GM12875 (cell line): ENCODE data around the gene IL22RA1.

Experiments used
- H3K4me3 ChIP-seq: one replicate; pipeline ENCODE4 v1.5.1; 2011; ENCODE audit warnings: low read depth, low read length, control low read depth
- TF ChIP-seq, protein P1 (sequence below): IDR thresholded peaks from 2 replicates; pipeline ENCODE4 v1.5.1; 2011; ENCODE audit warnings: low read depth, mild to moderate bottlenecking, control low read depth, inconsistent platforms, low read length, moderate library complexity, borderline replicate concordance; ENCODE audit not compliant: insufficient read depth

The IL22RA1 gene

GRCh38 chr1:24138476-24139221 is 4.3 kb downstream of the IL22RA1 start:
- no peak overlapping the region for H3K4me3 ChIP-seq
- TF ChIP-seq, protein P1, sequence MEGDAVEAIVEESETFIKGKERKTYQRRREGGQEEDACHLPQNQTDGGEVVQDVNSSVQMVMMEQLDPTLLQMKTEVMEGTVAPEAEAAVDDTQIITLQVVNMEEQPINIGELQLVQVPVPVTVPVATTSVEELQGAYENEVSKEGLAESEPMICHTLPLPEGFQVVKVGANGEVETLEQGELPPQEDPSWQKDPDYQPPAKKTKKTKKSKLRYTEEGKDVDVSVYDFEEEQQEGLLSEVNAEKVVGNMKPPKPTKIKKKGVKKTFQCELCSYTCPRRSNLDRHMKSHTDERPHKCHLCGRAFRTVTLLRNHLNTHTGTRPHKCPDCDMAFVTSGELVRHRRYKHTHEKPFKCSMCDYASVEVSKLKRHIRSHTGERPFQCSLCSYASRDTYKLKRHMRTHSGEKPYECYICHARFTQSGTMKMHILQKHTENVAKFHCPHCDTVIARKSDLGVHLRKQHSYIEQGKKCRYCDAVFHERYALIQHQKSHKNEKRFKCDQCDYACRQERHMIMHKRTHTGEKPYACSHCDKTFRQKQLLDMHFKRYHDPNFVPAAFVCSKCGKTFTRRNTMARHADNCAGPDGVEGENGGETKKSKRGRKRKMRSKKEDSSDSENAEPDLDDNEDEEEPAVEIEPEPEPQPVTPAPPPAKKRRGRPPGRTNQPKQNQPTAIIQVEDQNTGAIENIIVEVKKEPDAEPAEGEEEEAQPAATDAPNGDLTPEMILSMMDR: no peak

DNA sequence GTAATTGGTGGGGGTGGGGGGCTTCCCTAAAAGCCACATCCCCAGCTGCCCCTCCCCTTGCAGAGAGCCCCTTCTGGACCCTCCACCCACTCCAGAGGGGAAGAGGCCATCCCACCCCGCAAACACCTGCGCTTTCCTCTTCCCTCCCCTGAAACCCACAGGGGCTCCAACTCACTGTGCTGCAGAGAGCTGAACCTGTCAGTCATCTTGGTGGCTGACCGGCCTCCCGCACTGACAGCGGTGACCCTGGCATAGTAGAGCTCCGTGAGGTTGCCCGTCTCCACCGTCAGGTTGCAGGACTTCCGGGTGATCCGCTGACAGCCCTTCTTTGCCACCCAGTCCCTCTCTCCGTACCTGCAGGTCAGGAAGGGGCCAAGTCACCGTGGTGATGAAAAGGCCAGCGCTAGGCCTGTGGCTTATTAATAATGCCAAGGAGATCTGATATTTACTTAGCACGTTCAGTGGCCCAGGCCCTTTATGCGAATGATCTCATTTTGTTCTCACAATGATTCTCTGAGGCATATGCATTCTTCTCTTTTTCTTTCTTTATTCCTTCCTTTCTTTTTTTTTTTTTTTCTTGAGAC is 5.9 kb downstream of the IL22RA1 start:
- TF ChIP-seq, protein P1: no peak
- no peak overlapping the region for H3K4me3 ChIP-seq

DNA sequence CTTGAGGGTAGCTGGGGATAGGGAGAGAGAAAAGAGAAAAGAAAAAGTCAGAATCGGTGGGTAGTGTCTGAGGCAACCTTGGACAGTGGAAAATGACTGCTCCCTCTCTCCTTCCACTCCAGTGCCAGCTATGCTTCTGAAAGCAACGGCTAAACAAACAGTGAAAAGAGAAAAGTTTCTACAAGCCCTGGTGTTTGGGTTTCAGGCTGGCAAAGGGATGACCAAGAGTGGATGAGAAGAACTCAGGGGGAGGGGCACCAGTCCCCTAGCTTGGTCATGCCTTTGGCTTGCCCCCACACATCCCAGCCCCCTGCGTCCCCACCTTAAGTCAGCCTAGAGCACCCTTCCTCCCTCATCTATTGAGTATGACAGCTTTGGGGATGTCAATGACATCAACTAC is 8.6 kb downstream of the IL22RA1 start:
- TF ChIP-seq, protein P1: no peak
- H3K4me3 ChIP-seq: no peak overlapping the region

GRCh38 chr1:24133819-24134218 is 9.1 kb downstream of the IL22RA1 start:
- TF ChIP-seq, protein P1: no peak
- H3K4me3 ChIP-seq: no peak overlapping the region

DNA sequence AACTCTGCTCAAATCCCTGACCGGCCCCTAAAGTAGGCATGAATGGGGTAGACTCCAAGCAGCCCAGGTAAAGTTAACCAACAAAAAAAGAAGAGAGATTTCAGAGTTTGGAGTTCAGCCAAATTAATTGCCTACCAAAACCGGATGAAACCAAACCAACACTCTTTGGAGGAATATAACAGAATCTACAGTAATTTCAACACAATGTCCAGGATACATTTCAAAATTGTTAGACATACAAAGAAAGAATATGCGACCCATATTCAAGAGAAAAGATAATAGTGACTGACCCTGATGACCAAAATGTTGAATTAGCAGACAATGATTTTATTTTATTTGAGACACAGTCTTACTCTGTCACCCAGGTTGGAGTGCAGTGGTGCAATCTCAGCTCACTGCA is 12.6 kb downstream of the IL22RA1 start:
- TF ChIP-seq, protein P1: no peak
- no peak overlapping the region for H3K4me3 ChIP-seq

- TF ChIP-seq, protein P1: no peak
- H3K4me3 ChIP-seq: no peak overlapping the region
Observed at GRCh38 chr1:24127801-24128363, 15.1 kb downstream of the IL22RA1 start.
